ENCODE results near the gene KCNQ5.
"Not testable (repeated sequence)": the region's sequence is repeated elsewhere in the genome, so short reads cannot be mapped to it uniquely, and the experiment has no call there.

The KCNQ5 gene

DNA sequence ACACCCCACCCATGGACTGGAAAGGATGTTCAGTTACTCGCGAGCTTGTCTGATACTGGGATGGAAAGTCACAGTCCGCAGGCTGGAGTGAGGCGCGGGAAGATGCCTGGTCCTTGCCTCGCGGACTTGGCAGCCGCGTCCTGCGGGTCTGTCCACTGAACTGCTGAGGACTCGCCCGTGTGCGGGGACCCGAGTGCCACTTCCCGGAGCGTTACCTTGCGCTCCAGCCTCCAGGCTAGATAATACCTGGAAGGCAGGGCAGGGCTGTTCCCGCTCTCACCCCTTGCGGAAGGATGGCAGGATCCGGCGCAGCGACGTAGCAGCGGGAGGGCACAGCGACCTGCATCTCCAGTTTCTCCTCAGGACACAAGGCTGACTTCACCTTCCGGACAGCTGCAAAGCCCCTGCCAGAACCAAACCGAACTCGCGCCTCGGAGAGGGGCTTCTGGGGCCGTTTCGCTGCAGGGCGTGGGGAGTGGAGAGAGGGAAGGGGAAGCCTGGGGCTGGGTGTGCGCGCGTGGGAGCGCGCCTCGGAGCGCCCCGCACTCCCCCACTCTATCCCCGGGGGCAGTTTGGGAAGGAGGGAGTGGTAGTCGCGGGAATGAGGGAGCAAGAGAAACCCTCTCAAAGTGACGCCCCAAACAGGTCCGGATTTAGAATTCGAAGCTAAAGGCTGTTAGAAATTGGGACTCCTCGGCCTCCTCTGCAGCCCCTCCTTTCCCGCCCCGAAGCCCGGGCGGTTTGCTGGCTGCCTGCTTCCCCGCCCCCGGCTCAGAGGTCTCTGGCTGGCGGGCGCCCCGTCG lies at the start of gene KCNQ5:
Gene KCNQ5, plus strand, starts transcription at position 774 of the 803 bp plus-strand sequence.
- DNase-seq, result no peak

DNA sequence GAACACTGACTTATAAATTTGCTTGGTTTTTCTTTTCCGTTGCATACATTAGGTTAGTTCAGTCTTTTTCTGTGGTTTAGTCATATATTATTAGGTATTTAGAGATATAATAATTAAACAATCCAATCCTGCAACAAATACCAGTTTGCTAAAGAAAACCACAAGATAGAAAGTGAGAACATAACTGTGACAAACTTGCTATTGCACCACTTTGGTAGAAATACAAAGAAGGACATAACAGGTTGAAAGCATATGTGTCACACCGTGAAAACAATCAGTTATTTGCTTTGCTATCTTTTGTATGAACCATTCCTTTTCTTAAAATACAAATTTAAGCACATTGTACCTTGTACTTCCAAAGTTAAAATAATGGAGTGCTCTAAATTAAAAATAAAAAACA lies 42.0 kb upstream of the KCNQ5 start:
- no peak for DNase-seq

DNA sequence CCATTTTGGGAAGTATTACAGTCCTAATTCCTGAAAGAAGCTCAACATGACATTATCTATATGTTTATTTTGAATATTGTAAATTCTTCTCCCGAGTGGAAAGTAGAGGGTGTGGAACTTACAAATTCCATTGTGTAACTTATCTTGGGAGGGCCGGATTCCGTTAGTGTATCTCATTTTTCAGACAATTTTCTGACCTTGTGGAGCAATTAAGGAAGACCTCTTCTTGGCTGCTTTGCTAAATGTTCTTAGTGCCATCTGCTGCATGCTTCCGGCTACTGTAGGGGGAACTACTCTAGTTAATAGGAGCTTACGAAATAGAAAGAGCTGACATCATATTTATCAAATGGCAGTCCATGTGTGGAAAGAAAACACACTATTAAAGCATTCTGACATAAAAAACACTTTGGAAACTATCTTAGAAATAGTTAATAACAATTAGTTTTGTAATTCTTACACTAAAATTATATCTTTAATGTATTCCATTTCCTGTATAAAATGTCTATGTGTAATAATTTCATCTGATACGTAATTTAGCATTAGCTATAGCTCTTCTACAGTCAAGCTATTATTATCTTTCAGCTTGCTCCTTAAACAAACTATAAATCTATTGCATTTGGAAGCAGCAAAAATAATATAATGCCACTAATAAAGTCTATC lies 41.5 kb upstream of the KCNQ5 start:
- DNase-seq, result peak in 1 of 2 donors; percentile 12

DNA sequence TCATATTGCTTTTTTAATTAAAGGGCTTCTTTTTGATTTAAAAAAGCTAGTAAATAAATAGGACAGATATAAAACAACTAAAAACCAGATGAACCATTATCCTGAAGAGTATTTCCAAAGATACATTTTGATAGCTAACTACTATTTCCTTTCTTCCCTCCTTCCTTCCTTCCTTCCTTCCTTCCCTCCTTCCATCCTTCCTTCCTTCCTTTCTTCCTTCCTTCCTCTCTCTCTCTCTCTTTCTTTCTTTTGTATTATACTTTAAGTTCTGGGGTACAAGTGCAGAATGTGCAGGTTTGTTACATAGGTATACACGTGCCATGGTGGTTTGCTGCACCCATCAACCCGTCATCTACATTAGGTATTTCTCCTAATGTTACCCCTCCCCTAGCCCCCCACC lies 40.9 kb upstream of the KCNQ5 start:
- not testable (repeated sequence) for DNase-seq

DNA sequence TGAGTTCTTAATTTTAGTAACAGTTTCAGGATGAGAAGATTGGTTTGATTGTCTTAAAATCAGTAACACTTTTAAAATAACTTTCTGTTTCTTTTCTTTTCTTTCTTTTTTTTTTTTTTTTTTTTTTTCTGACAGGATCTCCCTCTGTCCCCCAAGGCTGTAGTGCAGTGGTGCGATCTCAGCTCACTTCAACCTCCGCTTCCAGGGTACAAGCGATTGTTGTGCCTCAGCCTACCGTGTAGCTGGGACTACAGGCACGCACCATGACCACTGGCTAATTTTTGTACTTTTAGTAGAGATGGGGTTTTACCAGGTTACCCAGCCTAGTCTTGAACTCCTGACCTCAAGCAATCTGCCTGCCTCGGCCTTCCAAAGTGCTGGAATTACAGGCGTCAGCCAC lies 33.7 kb upstream of the KCNQ5 start:
- DNase-seq, result no peak

DNA sequence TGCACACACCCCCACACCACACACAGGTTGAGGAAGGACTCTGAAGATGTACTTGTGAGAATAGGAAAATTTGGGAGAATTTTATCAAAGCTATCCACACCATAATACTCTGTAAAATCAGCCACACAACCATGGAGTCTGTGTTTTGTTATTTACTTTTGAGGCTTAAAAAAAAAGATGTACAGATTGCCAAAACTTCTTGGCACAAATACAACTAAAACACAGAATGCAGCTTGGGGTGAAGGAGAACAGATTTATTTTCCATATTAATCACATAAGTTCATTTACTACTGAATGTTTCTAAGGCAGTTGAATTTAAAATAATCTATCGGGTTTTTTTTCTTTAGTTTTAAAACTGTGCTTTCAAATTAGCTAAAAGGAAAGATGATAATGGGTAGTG lies 32.8 kb upstream of the KCNQ5 start:
- DNase-seq, result no peak

DNA sequence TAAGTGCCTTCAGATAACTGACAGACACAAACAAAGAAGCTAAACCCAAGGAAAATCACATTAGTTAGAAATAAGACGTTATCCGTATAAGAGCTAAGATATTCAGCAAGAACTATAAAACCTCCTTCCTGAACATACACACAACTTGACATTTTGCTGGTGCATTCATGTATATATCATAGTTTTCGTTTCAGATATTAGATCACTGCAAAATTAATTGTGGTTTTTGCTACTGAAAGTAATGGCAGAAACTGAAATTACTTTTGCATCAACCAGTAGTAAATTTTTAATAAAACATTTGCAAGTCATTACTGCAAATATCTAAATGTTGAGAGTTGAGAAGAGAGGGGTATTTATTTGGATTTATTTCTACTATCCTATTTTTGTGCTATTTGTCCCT lies 26.1 kb upstream of the KCNQ5 start:
- no peak for DNase-seq

DNA sequence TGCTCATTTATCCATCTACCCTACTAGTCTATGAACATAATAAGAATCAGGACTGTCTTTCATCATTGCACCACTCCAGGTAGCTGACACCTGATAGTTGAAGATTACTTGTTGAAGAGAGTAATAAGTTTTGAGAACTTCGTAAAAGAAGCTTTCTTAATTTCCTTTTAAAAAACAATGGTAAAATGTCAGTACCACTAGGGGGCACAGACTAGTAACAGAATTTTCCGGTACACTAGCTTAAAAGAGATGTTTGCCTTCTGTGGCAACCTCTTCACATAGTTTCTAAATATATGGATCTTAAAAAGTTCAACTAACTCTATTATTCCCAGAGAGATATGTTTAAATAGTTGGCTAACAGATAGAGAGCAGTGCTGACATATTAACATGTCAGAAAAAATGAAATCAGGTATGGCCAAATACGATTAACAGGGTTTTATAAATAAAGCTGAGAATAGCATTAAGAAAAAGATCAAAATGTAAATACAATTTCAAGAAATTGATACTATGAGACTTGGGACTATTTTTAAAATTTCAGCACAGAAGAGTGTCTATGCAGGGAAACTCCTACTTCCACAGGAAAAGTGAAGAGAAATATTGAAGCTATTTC lies 5.4 kb upstream of the KCNQ5 start:
- DNase-seq, result peak in 1 of 2 donors; percentile 49

DNA sequence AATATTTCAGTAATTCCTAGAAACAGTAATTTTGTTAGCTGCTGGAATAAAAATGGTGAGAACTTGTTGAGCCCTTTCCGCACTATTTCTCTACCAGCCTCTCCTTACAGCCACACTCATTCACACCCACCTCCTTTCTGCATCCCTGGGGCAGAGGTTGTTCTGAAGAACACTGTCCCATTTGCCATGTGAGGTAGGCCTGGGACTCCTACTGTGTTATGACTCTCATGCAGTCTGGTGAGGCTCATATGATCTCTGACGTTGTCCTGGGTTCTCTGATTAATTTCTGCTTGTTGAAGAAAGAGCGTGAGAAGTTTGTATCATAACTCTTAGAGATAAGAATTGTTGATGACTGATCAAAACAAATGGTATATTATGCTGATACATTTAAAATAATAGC lies 4.1 kb upstream of the KCNQ5 start:
- DNase-seq, result no peak

DNA sequence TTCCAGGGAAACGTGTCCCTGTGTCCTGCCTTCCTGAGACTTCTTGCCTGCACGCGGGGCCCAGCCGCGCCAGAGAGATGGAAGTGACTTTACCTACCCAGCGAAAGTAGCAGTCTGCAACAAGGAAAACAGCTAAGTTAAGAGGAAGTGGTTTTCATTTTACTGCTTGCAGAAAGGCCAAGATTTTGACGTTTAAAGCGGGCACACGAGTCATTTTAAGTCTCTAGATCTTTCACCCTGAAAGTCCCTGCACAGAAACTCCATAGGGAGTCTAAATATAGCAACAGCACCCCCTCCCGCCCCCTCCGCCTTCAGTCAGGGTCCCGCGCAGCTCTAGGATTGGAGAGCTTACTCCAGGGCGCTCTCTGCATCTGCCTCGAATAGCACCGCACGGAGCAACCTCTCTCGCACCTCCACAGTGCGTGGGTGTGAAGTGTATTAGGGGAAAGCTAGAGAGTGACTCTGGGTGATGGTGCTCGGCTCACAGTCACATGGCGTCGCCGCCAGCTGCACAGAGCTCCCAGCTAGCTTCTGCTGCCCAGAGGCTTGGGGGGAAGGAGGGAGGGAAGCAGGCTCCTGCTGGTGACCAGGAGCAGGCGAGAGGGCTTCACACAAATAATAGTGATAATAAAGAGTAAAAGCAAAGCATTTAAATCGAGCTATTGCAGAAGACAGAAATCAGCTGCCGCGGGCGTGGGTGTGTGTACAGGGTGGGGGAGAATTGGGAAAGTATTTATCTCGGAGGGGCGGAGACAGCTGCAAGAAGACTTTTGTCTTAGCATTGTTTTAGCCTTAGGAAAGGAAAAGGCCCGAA lies 1.8 kb upstream of the KCNQ5 start:
- peak; percentile 60 to 66 for DNase-seq

DNA sequence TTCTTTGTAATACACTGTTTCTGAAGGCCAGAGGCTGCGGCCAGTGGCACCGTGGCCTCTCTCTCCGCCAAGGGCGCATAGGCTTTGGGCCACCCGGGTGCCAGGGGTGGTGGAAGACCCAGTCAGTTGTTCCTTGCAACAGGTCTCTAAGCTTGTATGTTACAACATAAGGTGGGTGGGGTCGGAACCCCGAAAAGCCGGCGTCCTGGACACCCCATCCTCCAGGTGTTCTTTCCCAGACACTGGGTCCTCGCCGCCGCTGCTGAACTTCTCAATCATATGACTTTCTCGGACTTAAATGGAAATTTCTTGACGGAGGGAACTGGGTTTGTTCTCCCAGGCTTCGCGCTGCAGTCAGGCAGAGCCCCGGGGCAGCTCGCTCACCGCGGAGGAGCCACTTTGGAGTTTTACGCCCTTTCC lies 983 bp upstream of the KCNQ5 start:
- peak in 1 of 2 donors; percentile 8 for DNase-seq

DNA sequence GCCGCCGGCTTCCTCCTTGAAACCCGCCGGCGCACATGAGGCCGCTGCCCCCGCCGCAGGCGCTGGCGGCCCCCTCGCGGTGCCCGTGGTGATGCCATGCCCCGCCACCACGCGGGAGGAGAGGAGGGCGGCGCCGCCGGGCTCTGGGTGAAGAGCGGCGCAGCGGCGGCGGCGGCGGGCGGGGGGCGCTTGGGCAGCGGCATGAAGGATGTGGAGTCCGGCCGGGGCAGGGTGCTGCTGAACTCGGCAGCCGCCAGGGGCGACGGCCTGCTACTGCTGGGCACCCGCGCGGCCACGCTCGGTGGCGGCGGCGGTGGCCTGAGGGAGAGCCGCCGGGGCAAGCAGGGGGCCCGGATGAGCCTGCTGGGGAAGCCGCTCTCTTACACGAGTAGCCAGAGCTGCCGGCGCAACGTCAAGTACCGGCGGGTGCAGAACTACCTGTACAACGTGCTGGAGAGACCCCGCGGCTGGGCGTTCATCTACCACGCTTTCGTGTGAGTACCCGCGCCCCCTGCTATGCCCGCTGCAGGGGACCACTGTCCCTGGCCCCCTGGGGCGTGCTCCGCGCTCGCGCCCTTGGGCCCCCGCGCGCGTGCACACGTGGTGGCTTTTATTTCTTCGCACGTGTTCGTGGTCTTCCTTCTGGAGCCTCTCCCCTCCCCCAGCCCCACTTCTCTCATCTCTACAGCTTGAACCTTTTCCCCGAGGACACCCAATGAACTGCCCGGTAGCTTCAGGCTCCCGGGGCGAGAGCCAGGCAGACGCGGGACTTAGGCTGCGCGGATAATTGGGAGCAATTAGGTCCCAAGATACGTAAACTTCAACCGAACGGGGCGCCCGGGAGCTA lies 453 bp downstream of the KCNQ5 start:
- peak; percentile 48 to 55 for DNase-seq

DNA sequence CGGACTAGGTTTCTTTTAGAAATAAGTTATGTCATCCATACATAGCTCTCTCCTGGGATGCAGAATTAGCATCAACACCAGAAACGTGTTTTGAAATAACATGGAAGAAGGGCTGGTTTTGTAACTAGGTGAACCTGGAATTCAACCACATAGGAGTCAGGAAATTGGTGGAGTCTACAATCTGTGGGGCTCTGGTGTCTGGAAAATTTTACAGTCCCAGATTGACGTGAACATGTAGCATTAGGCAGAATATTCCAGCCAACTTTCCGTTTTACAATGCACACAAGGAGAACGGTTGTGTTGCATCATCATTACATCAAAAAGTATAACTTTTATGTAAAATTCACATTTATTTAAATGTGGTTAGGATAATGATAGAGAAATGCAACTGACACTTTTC lies 1.9 kb downstream of the KCNQ5 start:
- no peak for DNase-seq

DNA sequence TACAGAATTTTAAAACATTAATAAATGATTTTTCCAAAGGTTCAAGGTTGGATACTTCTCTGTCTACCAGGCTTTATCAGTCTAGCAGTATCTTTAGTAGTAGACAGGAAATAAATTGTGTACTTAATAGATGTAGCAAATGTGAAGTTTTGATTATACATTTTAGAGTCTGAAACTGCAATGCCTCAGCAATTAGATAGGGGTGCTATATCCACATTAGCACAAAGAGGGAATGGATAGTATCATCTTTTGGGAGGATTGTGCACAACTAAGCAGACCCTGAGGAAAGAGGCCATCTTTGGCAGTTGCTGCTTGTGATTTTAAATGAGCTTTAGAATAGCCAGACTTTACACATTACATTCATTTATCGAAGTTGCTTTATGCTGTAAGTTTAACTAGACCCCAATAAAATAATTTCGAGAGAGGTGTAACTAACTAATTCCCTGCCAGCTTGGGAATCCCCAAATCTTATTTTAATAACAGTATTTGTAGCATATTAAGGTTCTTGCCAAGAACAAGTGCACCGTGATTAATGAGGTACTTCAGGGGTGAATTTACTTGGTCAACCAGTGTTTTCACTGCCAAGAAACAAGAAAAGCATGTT lies 2.8 kb downstream of the KCNQ5 start:
- DNase-seq, result peak in 1 of 2 donors; percentile 31

DNA sequence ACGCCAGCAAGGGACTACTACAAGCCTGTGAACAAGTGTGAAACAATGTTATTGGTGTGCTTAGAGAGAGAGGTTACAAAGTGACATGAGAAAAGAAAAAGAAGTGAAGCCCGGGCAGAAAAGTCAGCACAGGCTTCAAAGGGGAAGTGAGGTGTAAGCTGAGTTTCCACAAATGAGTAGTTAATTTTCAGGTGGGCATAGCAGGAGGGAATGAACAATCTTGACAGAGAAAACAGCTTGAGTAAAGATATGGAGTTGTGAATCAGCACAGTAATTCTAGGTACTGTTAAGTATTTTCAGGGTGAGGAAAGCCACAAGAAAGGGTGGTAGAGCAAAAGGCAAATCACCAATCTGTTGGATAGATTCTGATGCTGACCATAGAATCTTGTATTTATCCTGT lies 4.3 kb downstream of the KCNQ5 start:
- no peak for DNase-seq

DNA sequence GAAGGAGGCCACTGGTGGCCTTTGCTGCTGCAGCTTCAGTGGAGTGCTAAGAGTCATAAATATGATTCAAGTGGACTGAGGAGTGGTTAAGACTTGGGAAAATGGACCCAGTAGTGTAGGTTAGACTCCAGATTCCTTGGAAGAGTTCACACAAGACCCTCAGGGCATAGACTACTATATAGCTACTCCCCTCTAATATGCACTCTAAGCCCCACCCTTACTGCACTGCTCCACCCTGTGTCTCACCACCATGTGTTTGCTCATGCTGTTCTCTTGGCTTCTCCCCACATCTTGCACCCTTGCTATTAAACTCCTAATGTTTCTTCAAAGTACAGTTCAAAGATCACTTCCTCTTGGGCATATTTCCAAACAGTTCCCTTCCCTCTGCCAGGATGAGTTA lies 5.7 kb downstream of the KCNQ5 start:
- DNase-seq, result no peak

DNA sequence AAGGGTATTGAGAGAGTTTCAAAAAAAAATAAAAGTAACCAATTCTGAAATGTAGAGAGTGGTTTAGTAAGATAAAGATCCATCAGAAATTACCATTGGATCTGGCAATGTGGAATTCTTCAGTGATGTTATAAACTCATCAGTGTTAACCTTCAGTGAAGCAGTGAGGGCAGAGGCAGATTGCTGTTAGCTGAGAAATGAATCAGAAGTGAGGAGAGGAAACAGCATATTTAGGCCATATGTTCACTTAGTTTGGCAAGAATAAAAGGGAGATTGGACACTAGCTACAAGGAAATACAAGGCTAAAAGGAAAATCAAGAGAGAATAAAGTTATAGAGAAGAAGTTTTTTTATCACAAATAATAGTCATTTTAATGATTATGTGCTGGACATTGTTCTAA lies 9.6 kb downstream of the KCNQ5 start:
- DNase-seq, result no peak

DNA sequence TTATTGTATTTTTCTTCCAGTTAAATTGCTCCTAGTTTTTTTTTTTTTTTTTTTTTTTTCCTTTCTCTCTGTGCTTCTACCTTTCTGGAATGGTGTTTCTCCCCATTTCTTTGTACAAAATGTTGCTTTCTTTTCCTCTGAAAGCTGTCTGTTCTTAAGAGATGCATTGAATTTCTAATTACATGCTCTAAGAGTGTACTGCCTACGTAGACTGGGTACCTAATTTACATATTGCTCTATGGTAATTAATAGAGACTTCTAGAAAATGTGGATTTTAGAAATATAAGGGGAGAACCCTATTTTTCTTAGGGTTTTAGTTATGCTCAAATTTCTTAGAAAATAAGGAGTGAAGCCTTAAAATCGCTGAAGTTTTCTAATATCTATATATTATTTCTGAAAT lies 13.8 kb downstream of the KCNQ5 start:
- DNase-seq, result no peak

DNA sequence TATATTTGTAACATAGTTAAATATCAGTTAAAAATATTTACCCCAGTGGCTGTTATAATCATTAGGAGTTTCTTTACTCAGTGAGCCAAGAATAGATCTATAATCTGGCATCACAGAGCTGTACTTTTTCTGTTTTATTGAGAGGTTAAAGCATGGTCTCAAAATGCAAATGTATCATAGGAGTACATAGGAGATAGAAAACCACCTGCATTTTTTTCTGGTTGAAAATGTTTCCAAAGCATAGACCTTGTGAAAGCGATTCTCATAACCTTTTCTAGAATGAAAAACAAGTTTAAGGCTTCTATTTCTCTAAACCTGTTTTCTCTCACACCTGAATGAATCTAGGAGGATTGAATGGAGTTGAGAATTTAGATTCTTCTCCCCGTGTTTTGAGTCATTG lies 14.4 kb downstream of the KCNQ5 start:
- DNase-seq, result no peak

DNA sequence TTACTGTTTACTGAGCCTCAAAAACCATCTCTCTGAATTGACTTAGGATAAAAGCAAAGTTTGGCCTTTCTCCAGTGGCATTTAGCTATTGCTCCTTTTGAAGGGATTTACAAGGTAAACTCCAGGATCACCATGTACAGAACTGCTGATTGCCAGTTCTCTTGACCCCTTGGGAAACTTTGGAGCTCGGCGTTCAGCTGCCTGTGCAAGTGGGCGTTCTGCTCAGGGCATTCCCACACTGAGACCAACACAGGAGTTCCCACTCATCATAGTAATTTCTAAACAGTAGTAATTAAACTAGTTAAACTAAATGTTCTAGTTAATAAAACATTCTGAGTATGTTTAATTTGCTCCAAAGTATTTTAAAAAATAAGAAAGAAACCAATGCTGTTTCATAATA lies 14.9 kb downstream of the KCNQ5 start:
- DNase-seq, result no peak

DNA sequence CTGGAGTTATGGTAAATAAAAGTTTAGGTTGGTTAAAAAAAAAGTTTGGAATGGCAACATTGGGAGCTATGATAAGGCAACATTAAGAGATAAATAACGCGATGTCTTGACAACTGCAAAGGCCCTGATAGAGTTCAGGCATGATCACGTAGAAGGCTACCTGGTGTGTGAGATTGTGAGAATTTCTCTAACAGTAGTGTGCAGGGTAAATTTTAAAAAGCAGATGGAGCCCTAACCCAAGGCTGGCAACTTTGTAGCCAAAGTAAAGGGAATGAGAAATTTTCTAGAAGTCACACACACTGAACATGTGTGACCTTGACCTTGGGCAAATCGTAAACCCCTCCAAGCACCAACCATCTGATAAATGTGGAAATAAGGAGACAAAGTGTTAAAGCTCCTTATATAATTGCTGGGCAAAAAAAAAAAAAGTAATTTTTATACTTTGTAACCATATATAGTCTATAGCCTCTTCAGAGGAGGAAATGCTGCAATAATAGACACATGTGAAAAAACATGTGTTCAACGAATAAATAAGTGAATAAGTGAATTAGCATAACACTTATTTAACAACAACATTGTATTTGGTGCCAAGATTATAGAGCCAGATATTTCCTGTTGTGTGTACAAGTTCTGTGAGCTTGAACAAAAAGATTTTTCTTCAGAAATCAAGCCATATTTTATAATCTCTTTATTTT lies 18.2 kb downstream of the KCNQ5 start:
- DNase-seq, result no peak

All from CD4-positive, alpha-beta T cell treated with Interleukin-4 for 1 hour (primary cell).